DND-41 (cell line): ENCODE measurements around the gene ADARB2.

Source experiments
- ATAC-seq: fragments of 200-7000 bp; cut with Tn5 transposase; 3 replicates; pipeline ENCODE4 v1.9.1; 2021; ENCODE audit warnings: low read depth; ENCODE audit not compliant: insufficient read depth
- DNase-seq: peaks from one replicate; pipeline ENCODE4 v3.0.0-alpha.2; 2020
- H2AFZ ChIP-seq: 2 replicates; pipeline ENCODE4 v1.6.0; 2012; ENCODE audit warnings: low read depth, low read length
- H3K27ac ChIP-seq: 2 replicates; pipeline ENCODE4 v1.5.1; 2012; ENCODE audit warnings: low read length, inconsistent platforms
- H3K27me3 ChIP-seq: fragments of 200-600 bp; sonication (generic); 2 replicates; pipeline ENCODE4 v1.6.0; 2012; ENCODE audit warnings: low read length, mild to moderate bottlenecking, inconsistent platforms; ENCODE audit not compliant: insufficient read depth, poor library complexity
- H3K36me3 ChIP-seq: 2 replicates; pipeline ENCODE4 v1.5.1; 2012; ENCODE audit warnings: low read length, inconsistent platforms; ENCODE audit not compliant: insufficient read depth
- H3K4me1 ChIP-seq: 2 replicates; pipeline ENCODE4 v1.5.1; 2012; ENCODE audit warnings: mild to moderate bottlenecking, low read length; ENCODE audit not compliant: insufficient read depth
- H3K4me2 ChIP-seq: 2 replicates; pipeline ENCODE4 v1.6.0; 2012; ENCODE audit warnings: mild to moderate bottlenecking, moderate library complexity, low read length, inconsistent platforms; ENCODE audit not compliant: insufficient read depth
- H3K4me3 ChIP-seq, 2 experiments: fragments of 200-600 bp in 1 of 2; shearing (Covaris generic) in 1 of 2; 2 replicates each; pipeline ENCODE4 v1.5.1; 2012 to 2016; ENCODE audit warnings: inconsistent platforms in 2 of 2, low read length in 2 of 2, mild to moderate bottlenecking in 2 of 2, low read depth in 1 of 2, moderate library complexity in 1 of 2
- H3K79me2 ChIP-seq: 2 replicates; pipeline ENCODE4 v1.6.0; 2012; ENCODE audit warnings: low read length, inconsistent platforms; ENCODE audit not compliant: insufficient read depth
- H3K9ac ChIP-seq: 2 replicates; pipeline ENCODE4 v1.6.0; 2012; ENCODE audit warnings: low read depth, mild to moderate bottlenecking, inconsistent platforms, low read length, moderate library complexity
- H3K9me3 ChIP-seq: 2 replicates; pipeline ENCODE4 v1.5.1; 2012; ENCODE audit warnings: low read length, moderate library complexity, mild to moderate bottlenecking, inconsistent platforms; ENCODE audit not compliant: insufficient read depth, severe bottlenecking
- H4K20me1 ChIP-seq: 2 replicates; pipeline ENCODE4 v1.6.0; 2012; ENCODE audit warnings: low read length; ENCODE audit not compliant: insufficient read depth
- CTCF ChIP-seq: IDR thresholded peaks from 2 replicates; pipeline ENCODE4 v1.5.1; 2012; ENCODE audit warnings: borderline replicate concordance, low read length, moderate library complexity, mild to moderate bottlenecking; ENCODE audit not compliant: poor library complexity, severe bottlenecking; ENCODE audit errors: extremely low read depth
- EZH2 ChIP-seq: IDR thresholded peaks from 3 replicates; pipeline ENCODE4 v1.6.1; 2012; ENCODE audit warnings: borderline replicate concordance, low read depth, mild to moderate bottlenecking, moderate library complexity, low read length, inconsistent platforms; ENCODE audit not compliant: severe bottlenecking

Gene ADARB2

DNA sequence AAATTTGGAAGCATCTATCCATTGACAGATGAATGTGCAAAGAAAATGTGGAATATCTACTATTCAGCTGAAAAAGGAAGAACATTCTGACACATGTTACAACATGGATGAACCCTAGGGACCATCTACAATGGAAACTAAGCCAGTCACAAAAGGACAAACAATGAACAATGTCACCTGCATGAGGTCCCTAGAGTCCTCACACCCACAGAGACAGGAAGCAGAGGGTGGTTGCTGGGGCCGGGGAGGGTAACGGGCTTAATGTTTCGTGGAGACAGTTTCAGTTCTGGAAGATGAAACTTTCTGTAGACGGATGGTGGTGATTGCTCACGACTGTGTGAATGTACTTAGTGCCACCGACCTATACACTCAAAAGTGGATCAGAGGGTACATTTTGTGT is 282.9 kb downstream of the ADARB2 start:
- ATAC-seq (peak; percentile 97), DNase-seq (peak; percentile 90)
- Histone ChIP-seq H3K27me3 (no peaks in the 10 kb centered on the region), H3K4me1 (peaks cover 55% of the 10 kb centered on the region), H3K27ac (peak overlapping the region; percentile 95), H4K20me1 (no peaks in the 10 kb centered on the region), H3K9me3 (no peaks in the 10 kb centered on the region), H2AFZ (peak overlapping the region; percentile 54), H3K79me2 (no peaks in the 10 kb centered on the region), H3K4me3 (peak overlapping the region in 1 of 2 experiments; percentile 34; a peak in 2 of 4 replicates), H3K9ac (peak overlapping the region; percentile 51), H3K4me2 (peak overlapping the region; percentile 56), H3K36me3 (no peaks in the 10 kb centered on the region)
- TF ChIP-seq CTCF (no peak), EZH2 (no peak)

- DNase-seq: no peak
- no peaks in the 10 kb centered on the region for H3K9me3 ChIP-seq
- H3K4me2 ChIP-seq: no peak overlapping the region
- H3K27me3 ChIP-seq: no peaks in the 10 kb centered on the region
- peaks cover 51% of the 10 kb centered on the region for H3K4me1 ChIP-seq
- no peaks in the 10 kb centered on the region for H4K20me1 ChIP-seq
- H3K9ac ChIP-seq: no peak overlapping the region
- H3K79me2 ChIP-seq: no peaks in the 10 kb centered on the region
- no peak overlapping the region for H2AFZ ChIP-seq
- no peak for ATAC-seq
- no peaks in the 10 kb centered on the region for H3K36me3 ChIP-seq
- TF ChIP-seq EZH2 (no peak), CTCF (no peak)
- H3K27ac ChIP-seq: peak overlapping the region; percentile 95
- no peak overlapping the region for H3K4me3 ChIP-seq
These were observed 284.5 kb downstream of the ADARB2 start for GRCh38 chr10:1452777-1453176.

DNA sequence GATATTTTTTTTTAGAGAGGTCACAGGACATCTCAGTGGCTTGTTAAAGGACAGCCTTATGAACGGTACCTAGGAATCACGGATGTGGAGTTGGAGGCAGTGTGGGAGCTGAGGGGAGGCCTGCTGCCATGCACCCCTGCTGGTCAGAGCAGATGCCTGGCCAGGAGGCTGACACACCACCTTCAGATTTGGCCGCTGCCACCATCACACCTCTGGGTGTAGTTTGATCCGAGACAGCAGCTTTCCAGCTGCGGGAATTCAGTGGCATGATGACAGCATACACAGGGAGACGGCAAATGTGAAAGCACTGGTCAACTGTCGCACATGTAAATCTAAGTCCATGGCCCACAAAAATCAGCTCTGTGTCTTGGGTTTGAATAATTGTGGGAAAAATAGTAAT is 285.4 kb downstream of the ADARB2 start:
- Histone ChIP-seq H3K27me3 (no peaks in the 10 kb centered on the region), H3K9ac (no peak overlapping the region), H3K4me1 (peaks cover 43% of the 10 kb centered on the region), H2AFZ (no peak overlapping the region), H3K4me2 (no peak overlapping the region), H3K4me3 (no peak overlapping the region), H3K36me3 (no peaks in the 10 kb centered on the region), H3K9me3 (no peaks in the 10 kb centered on the region), H3K79me2 (no peaks in the 10 kb centered on the region), H4K20me1 (no peaks in the 10 kb centered on the region), H3K27ac (peak overlapping the region; percentile 27; the same call in 1 of the 2 replicates)
- no peak for ATAC-seq
- DNase-seq: no peak
- no peak for TF ChIP-seq CTCF
- no peak for TF ChIP-seq EZH2
